ENCODE measurements around the gene AKAP8L. TPM values are rescaled to one million over a fixed set of nuclear protein-coding genes. Genes with fewer than 3 reads are reported as not detected.

Gene AKAP8L
- total and polyA plus RNA-seq, 2 of the 8 experiments (the other 6 are each of a cell fraction or from before 2014, with no cell fraction given) = 75.1 to 138 TPM

- CTCF ChIA-PET (ENCODE audit: partially characterized antibody) = interaction anchor here (0.6 to 5.1 kb wide), 2 partner anchors 6 to 401 kb away, joined by 3 to 28 read pairs; partner anchors contain the start of gene AKAP8L
- DNase-seq (ENCODE audit: low read depth in 1 of 2, low spot score in 2 of 2) (no peak), FAIRE-seq (no peak)
- Histone ChIP-seq H3K14ac (ENCODE audit: insufficient read length) (no peak overlapping the region), H3K27ac (ENCODE audit: low read depth, low read length) (no peak overlapping the region), H3K23ac (ENCODE audit: insufficient read length) (no peak overlapping the region), H4K91ac (replicated peaks; ENCODE audit: insufficient read length, low read length) (no peak overlapping the region), H4K5ac (ENCODE audit: insufficient read length, low read depth, low read length) (no peak overlapping the region), H3K56ac (replicated peaks; ENCODE audit: insufficient read length, low read depth, low read length) (no peak overlapping the region), H3K27me3 (replicated peaks in 1 of 4; ENCODE audit: control insufficient read depth in 3 of 4, extremely low read depth in 1 of 4, insufficient read depth in 3 of 4, low read length in 3 of 4) (no peaks in the 10 kb centered on the region; a peak in 1 of 7 replicates), H3K9me3 (ENCODE audit: insufficient read depth in 2 of 2, low read depth in 1 of 2, low read length in 1 of 2) (peaks cover 3 to 4% of the 10 kb centered on the region in 2 experiments; a peak in 1 of 4 replicates), H3K4me2 (ENCODE audit: insufficient read depth in 1 of 2, low read depth in 2 of 2, low read length in 2 of 2) (no peak overlapping the region), H3K79me1 (ENCODE audit: low read depth, low read length) (peaks cover 22% of the 10 kb centered on the region), H3K36me3 (ENCODE audit: control insufficient read depth in 2 of 4, insufficient read depth in 4 of 4, low read length in 3 of 4) (peaks cover 2 to 44% (median 21%) of the 10 kb centered on the region in 4 experiments; a peak in 6 of 8 replicates), H2BK5ac (ENCODE audit: low read depth, low read length) (no peak overlapping the region), H2AFZ (ENCODE audit: low read length) (no peak overlapping the region), H3K9ac (replicated peaks in 1 of 4; ENCODE audit: extremely low read depth in 1 of 4, low read depth in 3 of 4, low read length in 3 of 4) (no peak overlapping the region), H3K79me2 (ENCODE audit: control insufficient read depth in 1 of 2, insufficient read depth in 2 of 2, low read length in 2 of 2) (peaks cover 0 to 25% of the 10 kb centered on the region in 2 experiments; a peak in 2 of 4 replicates), H3K4ac (replicated peaks; ENCODE audit: insufficient read length, low read depth, low read length) (no peak overlapping the region), H3K18ac (ENCODE audit: extremely low read depth, low read length) (no peak overlapping the region), H2BK15ac (ENCODE audit: low read length) (no peak overlapping the region), H4K20me1 (replicated peaks in 1 of 2; ENCODE audit: control insufficient read depth in 1 of 2, insufficient read depth in 2 of 2, low read length in 2 of 2) (peaks cover 10 to 11% of the 10 kb centered on the region in 2 experiments), H2BK20ac (ENCODE audit: low read length) (no peak overlapping the region), H2AK5ac (ENCODE audit: low read depth, low read length) (no peak overlapping the region), H4K8ac (ENCODE audit: extremely low read depth, insufficient read depth, low read length) (no peak overlapping the region), H2BK12ac (ENCODE audit: low read depth, low read length) (no peak overlapping the region), H3K23me2 (ENCODE audit: low read depth, low read length) (peaks cover under 1% of the 10 kb centered on the region; the same call in 1 of the 2 replicates), H2BK120ac (replicated peaks; ENCODE audit: low read depth, low read length) (no peak overlapping the region), H3K4me1 (replicated peaks in 1 of 4; ENCODE audit: control insufficient read depth in 3 of 4, insufficient read depth in 4 of 4, low read length in 3 of 4) (peaks cover 0 to 9% (median 4%) of the 10 kb centered on the region in 4 experiments; a peak in 4 of 7 replicates), H3K4me3 (ENCODE audit: extremely low read depth in 1 of 4, insufficient read depth in 2 of 4, low read depth in 3 of 4, low read length in 4 of 4) (no peak overlapping the region)
- 88% methylated on average over 15 of the region's 16 CpGs; no CpG with 5 or more reads in 1 of the 2 experiments for whole genome bisulfite sequencing, 2 experiments (ENCODE audit: extremely low coverage in 1 of 2, insufficient coverage in 1 of 2, insufficient read length in 1 of 2, insufficient replicate concordance in 2 of 2, low coverage in 1 of 2, low lambda C conversion rate in 2 of 2, missing lambda C conversion rate in 1 of 2)
- TF ChIP-seq ATF3 (IDR thresholded peaks at IDR 0.05; ENCODE audit: insufficient read depth, low read depth, low read length) = no peak
- no peak for TF ChIP-seq CHD2 (IDR thresholded peaks at IDR 0.05; ENCODE audit: low read length)
- TF ChIP-seq POU5F1 (IDR thresholded peaks at IDR 0.05; ENCODE audit: low read depth, low read length) = no peak
- no peak for TF ChIP-seq MAFK (IDR thresholded peaks at IDR 0.05; ENCODE audit: low read depth, low read length)
- no peak for TF ChIP-seq RBBP5 (IDR thresholded peaks at IDR 0.05; ENCODE audit: borderline replicate concordance, low read depth, low read length)
- TF ChIP-seq TCF12 (IDR thresholded peaks at IDR 0.05; ENCODE audit: low read depth, low read length) = no peak
- no peak for TF ChIP-seq NRF1 (IDR thresholded peaks at IDR 0.05; ENCODE audit: low read depth, low read length)
- POLR2A ChIA-PET (ENCODE audit: partially characterized antibody) = interaction anchor here (1.0 to 5.0 kb wide), 2 partner anchors 7 to 190 kb away, joined by 3 to 71 read pairs; partner anchors contain the start of gene AKAP8L
Measured at GRCh38 chr19:15426485-15427349, 7.9 kb upstream of the AKAP8L start.

All from H1 (cell line).